HG03039 (cell line): ENCODE results near the gene PNMA8A.

Experiments
- ATAC-seq: cut with Tn5 transposase; IDR thresholded peaks from one replicate; pipeline ENCODE4 v1.9.1; 2021; ENCODE audit warnings: mild to moderate bottlenecking, moderate library complexity; ENCODE audit not compliant: unreplicated experiment

Gene PNMA8A

GRCh38 chr19:46428239-46429135 lies 42.9 kb downstream of the PNMA8A start, which contains the start of gene PNMA8C:
Gene PNMA8C, minus strand, starts transcription at chr19:46428936. Its CDS starts 577 bp downstream, at chr19:46428359.
- ATAC-seq: no peak

GRCh38 chr19:46427518-46428045 lies 43.8 kb downstream of the PNMA8A start:
- ATAC-seq: no peak

- ATAC-seq: no peak
Measured at GRCh38 chr19:46426506-46427162, 44.7 kb downstream of the PNMA8A start.

GRCh38 chr19:46426035-46426505 lies 45.3 kb downstream of the PNMA8A start:
- no peak for ATAC-seq

GRCh38 chr19:46423188-46423587 lies 48.2 kb downstream of the PNMA8A start:
- no peak for ATAC-seq

- ATAC-seq: no peak
Measured at GRCh38 chr19:46422344-46422743, 49.0 kb downstream of the PNMA8A start.

- ATAC-seq: no peak
Measured at GRCh38 chr19:46420056-46420455, 51.3 kb downstream of the PNMA8A start.
